Measurements from ENCODE around the gene TAF4B.
"Not testable (repeated sequence)": the region's sequence is repeated elsewhere in the genome, so short reads cannot be mapped to it uniquely, and the experiment has no call there.

Gene TAF4B

GRCh38 chr18:26432651-26433424 is 206.6 kb downstream of the TAF4B start:
- FAIRE-seq, result no peak

DNA sequence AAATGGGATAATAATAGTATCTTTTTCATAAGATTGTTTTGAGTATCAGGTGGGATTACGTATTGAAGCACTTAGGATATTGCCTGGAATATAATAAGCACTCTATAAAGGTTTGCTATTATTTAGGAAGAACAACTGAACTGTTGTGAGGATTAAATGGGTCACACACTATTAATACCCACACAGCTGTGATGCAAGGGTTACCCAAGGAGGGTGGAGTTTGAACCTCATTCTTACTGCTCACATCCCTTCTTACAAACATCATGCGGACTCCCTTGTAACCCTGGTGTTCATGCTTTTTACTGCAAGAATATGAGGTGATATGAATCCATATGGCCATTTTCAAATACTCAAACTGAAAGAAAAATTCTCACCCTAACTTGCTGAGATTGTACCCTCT is 208.6 kb downstream of the TAF4B start:
- FAIRE-seq, result no peak

- FAIRE-seq, result no peak
These were observed 209.3 kb downstream of the TAF4B start for GRCh38 chr18:26435415-26436095.

- FAIRE-seq, result no peak
These were observed 210.2 kb downstream of the TAF4B start for GRCh38 chr18:26436176-26437051.

DNA sequence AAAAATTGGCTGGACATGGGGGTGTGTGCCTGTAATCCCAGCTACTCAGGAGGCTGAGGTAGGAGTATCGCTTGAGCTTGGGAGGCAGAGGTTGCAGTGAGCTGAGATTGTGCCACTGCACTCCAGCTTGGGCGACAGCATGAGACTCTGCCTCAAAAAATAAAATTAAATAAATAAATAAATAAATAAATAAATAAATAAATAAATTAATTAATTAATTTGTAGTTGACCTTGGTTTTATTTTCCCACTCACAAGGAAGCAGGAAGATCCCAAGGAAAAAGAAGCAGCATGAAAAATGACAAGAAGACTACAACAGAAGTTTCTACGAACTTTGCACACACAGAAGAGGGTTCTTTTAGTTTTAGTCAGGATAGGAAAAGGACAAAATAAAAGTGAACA is 211.4 kb downstream of the TAF4B start:
- not testable (repeated sequence) for FAIRE-seq

DNA sequence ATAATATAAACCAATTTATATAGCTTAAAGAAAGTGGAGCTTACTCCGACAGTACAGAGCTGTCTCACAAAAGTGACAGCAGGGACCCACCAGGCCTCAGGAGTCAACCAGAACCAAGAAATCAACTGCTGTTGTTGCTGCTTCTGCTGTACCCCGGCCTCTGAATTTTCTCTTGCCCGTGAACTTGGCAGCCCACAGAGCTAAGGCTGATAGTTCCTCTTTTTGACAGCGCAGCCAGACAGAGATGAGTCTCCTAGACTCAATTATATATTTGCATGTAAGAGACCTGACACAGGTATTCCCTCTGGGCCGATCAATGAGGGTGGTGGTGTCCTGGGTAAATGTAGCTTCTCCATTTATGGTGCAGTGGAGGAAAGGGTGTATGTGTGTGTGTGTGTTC is 212.7 kb downstream of the TAF4B start:
- no peak for FAIRE-seq

- FAIRE-seq, result no peak
These were observed 213.3 kb downstream of the TAF4B start for GRCh38 chr18:26439537-26439936.

GRCh38 chr18:26440644-26441043 is 214.4 kb downstream of the TAF4B start:
- FAIRE-seq, result no peak

All from A204.1 (cell line).